ENCODE data around the gene CD81. TPM values are rescaled to one million over a fixed set of nuclear protein-coding genes. Genes with fewer than 3 reads are reported as not detected.

CD81 gene
- total and polyA plus RNA-seq, 4 donors = 412 to 708 (median 642) TPM

DNA sequence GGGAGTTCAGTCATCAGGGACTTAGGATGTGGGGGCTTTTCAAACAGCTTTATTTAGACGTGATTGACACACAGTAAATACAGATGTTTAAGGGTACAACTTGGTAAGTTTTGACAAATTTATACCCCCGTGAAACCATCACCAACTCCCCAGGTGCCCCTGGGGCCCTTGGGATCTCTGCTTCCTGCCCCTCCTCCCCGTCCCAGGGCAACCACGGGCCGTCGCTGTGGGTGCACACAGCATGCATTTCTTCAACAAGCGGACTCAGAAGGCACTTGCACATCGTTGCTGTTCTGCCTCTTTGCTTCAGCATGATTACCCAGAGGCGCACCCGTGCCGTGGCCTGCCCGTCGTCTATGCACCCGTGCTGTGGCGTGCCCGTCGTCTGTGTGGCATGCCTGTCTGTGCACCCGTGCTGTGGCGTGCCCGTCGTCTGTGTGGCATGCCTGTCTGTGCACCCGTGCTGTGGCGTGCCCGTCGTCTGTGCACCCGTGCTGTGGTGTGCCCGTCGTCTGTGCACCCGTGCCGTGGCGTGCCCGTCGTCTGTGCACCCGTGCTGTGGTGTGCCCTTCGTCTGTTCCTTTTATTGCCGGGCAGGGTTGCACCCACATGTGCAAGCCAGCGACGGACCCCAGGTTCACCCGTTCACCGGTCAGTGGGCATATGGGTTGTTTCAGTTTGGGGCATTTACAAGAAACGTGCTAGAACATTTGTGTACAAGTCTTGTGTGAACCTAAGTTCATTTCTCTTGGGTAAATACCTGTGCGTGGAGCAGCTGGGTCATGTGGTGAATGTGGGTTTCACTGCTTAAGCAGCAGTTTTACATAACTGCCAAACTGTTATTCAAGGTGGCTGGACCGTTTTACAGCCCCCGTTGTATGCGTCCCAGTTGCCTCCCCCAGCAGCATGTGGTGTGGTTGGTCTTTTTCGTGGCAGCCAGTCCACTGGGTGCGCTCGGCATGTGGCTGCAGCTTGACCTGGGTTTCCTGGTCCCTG, 8.3 kb downstream of the CD81 start:
- Histone ChIP-seq H3K9me3 (ENCODE audit: control insufficient read depth in 4 of 4, insufficient read depth in 3 of 4, low read length in 3 of 4) (no peaks in the 10 kb centered on the region), H3K4me1 (ENCODE audit: control insufficient read depth in 5 of 5, insufficient read depth in 5 of 5, low read length in 5 of 5) (peaks cover 11 to 61% (median 52%) of the 10 kb centered on the region in 5 donors), H3K27ac (ENCODE audit: low read depth in 1 of 2, low read length in 1 of 2) (peak overlapping the region in 1 of 2 donors; percentile 34), H3K4me3 (no peak overlapping the region), H3K27me3 (ENCODE audit: control insufficient read depth in 3 of 3, insufficient read depth in 3 of 3, low read length in 2 of 3) (no peaks in the 10 kb centered on the region), H3K36me3 (ENCODE audit: control insufficient read depth in 4 of 4, insufficient read depth in 4 of 4, low read length in 4 of 4) (peaks cover 0 to 21% (median 13%) of the 10 kb centered on the region in 4 donors), H3K9ac (ENCODE audit: insufficient read depth in 1 of 2, low read length in 2 of 2) (no peak overlapping the region)
- ATAC-seq (ENCODE audit: insufficient read depth, low FRiP score) = no peak
- 77 to 79% methylated on average over 47 to 48 of the region's 48 CpGs for WGBS, 2 donors
- DNase-seq = no peak
- TF ChIP-seq, protein P1, sequence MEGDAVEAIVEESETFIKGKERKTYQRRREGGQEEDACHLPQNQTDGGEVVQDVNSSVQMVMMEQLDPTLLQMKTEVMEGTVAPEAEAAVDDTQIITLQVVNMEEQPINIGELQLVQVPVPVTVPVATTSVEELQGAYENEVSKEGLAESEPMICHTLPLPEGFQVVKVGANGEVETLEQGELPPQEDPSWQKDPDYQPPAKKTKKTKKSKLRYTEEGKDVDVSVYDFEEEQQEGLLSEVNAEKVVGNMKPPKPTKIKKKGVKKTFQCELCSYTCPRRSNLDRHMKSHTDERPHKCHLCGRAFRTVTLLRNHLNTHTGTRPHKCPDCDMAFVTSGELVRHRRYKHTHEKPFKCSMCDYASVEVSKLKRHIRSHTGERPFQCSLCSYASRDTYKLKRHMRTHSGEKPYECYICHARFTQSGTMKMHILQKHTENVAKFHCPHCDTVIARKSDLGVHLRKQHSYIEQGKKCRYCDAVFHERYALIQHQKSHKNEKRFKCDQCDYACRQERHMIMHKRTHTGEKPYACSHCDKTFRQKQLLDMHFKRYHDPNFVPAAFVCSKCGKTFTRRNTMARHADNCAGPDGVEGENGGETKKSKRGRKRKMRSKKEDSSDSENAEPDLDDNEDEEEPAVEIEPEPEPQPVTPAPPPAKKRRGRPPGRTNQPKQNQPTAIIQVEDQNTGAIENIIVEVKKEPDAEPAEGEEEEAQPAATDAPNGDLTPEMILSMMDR (IDR thresholded peaks at IDR 0.05; ENCODE audit: control extremely low read depth, extremely low read depth) = no peak

DNA sequence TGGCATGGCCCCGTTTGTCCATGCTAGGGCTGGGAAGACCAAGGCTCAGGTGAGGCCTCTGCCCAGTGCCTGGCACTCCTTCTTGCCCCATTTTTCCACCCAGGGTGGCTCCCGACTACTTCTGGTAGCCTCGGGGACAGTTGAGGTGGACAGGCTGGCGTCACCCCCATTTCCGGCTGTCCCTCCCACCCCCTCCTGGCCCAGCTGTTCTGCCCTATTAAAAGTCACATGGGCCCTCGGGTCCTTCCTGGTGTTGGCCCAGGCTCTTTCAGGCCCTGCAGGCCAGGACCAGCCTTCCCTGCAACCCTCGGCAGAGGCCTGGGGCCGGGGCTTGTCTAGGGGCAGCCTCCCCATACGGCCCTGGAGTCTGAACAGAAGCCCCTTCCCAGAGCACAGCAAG, 9.5 kb downstream of the CD81 start:
- no peak overlapping the region for H3K4me3 ChIP-seq
- H3K9ac ChIP-seq (ENCODE audit: insufficient read depth in 1 of 2, low read length in 2 of 2) = peak overlapping the region in 1 of 2 donors; percentile 11
- TF ChIP-seq, protein P1 (IDR thresholded peaks at IDR 0.05; ENCODE audit: control extremely low read depth, extremely low read depth) = no peak
- H3K36me3 ChIP-seq (ENCODE audit: control insufficient read depth in 4 of 4, insufficient read depth in 4 of 4, low read length in 4 of 4) = peaks cover 0 to 31% (median 13%) of the 10 kb centered on the region in 4 donors
- peak overlapping the region; percentile 34 to 65 for H3K27ac ChIP-seq (ENCODE audit: low read depth in 1 of 2, low read length in 1 of 2)
- WGBS, 2 donors = 62 to 66% methylated on average over 9 of the region's 9 CpGs
- peaks cover 9 to 57% (median 41%) of the 10 kb centered on the region in 5 donors for H3K4me1 ChIP-seq (ENCODE audit: control insufficient read depth in 5 of 5, insufficient read depth in 5 of 5, low read length in 5 of 5)
- H3K27me3 ChIP-seq (ENCODE audit: control insufficient read depth in 3 of 3, insufficient read depth in 3 of 3, low read length in 2 of 3) = no peaks in the 10 kb centered on the region
- ATAC-seq (ENCODE audit: insufficient read depth, low FRiP score) (no peak), DNase-seq (no peak)
- no peaks in the 10 kb centered on the region for H3K9me3 ChIP-seq (ENCODE audit: control insufficient read depth in 4 of 4, insufficient read depth in 3 of 4, low read length in 3 of 4)

DNA sequence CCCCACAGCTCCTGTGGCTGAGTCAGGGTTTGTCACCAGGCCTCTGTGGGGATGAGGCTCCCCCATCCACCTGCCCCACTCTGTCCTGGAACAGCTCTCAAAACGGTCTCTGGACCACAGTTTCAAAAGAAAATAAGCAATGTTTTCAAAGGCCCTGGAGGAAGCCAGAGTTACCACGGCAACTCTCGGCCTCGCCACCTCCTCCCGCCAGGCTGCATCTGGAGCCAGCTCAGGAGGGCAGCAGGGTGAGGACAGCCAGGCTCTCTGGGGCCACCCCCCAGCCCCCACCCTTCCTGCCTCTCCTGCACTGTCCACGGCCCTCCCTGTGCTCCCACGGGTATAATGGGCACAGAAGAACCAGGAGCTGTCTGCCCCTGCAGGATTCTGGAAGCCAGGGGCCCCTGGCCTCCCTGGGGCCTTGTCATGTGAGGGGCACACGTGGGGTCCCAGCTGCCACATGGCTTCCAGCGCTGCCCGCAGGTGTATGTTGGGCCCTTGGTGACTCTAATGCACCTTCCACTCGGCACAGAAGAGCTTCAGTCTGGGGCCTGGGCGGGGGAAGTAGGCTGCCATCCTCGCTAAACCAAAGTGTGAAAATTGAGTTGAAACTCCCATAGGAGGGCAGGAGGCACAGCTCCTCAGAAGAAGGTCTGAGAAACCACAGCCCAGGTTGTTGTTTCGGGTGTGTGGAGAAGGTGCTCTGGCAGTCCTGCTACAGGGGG, 10.3 kb downstream of the CD81 start:
- peak overlapping the region in 1 of 2 donors; percentile 11 for H3K9ac ChIP-seq (ENCODE audit: insufficient read depth in 1 of 2, low read length in 2 of 2)
- TF ChIP-seq, protein P1 (IDR thresholded peaks at IDR 0.05; ENCODE audit: control extremely low read depth, extremely low read depth) = no peak
- H3K27ac ChIP-seq (ENCODE audit: low read depth in 1 of 2, low read length in 1 of 2) = peak overlapping the region in 1 of 2 donors; percentile 62
- H3K4me3 ChIP-seq = no peak overlapping the region
- DNase-seq (peak; percentile 18 to 42 (median 28)), ATAC-seq (ENCODE audit: insufficient read depth, low FRiP score) (no peak)
- H3K9me3 ChIP-seq (ENCODE audit: control insufficient read depth in 4 of 4, insufficient read depth in 3 of 4, low read length in 3 of 4) = no peaks in the 10 kb centered on the region
- no peaks in the 10 kb centered on the region for H3K27me3 ChIP-seq (ENCODE audit: control insufficient read depth in 3 of 3, insufficient read depth in 3 of 3, low read length in 2 of 3)
- peaks cover 0 to 38% (median 15%) of the 10 kb centered on the region in 4 donors for H3K36me3 ChIP-seq (ENCODE audit: control insufficient read depth in 4 of 4, insufficient read depth in 4 of 4, low read length in 4 of 4)
- 47 to 53% methylated on average over 14 of the region's 14 CpGs for WGBS, 2 donors
- H3K4me1 ChIP-seq (ENCODE audit: control insufficient read depth in 5 of 5, insufficient read depth in 5 of 5, low read length in 5 of 5) = peaks cover under 1 to 49% (median 38%) of the 10 kb centered on the region in 5 donors

Measured in lung (tissue), 12 donors.